HG03354 (cell line): ENCODE data around the gene ZNF600.
"Not testable (repeated sequence)": the region's sequence is repeated elsewhere in the genome, so short reads cannot be mapped to it uniquely, and the experiment has no call there.

Experiments used
- ATAC-seq: cut with Tn5 transposase; IDR thresholded peaks from one replicate; pipeline ENCODE4 v1.9.1; 2021; ENCODE audit warnings: mild to moderate bottlenecking; ENCODE audit not compliant: unreplicated experiment, poor library complexity, severe bottlenecking

The ZNF600 gene

GRCh38 chr19:52743091-52743490 lies 43.5 kb downstream of the ZNF600 start:
- ATAC-seq: no peak

DNA sequence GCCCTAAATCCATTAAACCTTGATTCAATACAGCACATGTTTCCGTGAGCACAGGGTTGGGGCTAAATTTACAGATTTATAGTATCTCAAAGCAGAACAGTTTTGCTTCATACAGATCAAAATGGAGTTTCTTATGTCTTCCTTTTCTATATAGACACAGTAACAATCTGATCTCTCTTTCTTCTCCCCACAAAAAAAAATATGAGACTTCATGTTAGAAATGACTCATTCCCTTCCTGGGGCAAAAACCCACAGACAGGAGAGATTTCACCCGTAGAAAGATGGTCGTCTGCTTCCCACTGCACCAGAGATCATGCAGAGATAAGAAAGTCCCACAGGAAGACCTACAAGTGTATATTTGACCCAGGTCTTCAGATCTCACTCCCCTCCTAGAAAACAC lies 44.1 kb downstream of the ZNF600 start:
- ATAC-seq: no peak

- no peak for ATAC-seq
Measured at GRCh38 chr19:52741951-52742485, 44.6 kb downstream of the ZNF600 start.

- ATAC-seq: not testable (repeated sequence)
Measured at GRCh38 chr19:52741371-52741770, 45.2 kb downstream of the ZNF600 start.

DNA sequence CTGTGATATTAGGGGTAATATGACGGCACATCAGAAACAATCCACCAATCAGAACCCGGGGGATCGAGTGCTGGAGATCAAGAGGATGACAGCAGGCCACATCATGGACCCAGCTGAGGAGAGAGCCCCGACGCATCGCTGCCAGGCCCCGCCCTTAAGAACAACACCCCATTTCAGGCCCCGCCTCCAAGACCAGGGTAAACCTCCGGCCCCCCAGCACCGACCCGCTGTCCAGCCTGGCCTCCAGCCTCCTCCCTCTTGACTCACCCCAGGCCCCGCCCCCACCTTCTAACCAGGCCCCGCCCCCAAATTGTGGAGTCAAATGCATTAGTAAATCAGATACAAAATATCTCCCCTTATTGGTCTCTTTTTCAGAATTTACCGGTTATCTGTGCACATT lies 47.0 kb downstream of the ZNF600 start:
- ATAC-seq: no peak

DNA sequence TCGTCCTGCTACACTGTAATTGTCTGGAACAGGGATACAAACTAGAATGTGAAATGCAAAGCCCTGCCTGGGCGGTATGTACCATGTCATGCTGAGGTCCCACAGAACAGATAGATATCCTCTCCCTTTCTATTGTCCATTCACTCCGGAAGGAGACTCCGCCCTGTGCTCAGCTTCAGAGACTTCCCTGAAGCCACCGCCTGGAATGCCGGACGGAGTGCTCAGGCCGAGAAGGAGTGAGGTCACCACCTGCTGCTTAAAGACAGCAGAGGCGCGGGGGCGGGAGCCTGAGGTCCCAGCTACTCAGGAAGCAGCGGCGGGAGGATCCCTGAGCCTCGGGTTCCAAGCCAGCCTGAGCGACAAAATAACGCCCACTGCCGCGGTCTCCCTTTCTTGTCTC lies 50.9 kb downstream of the ZNF600 start:
- ATAC-seq: no peak

DNA sequence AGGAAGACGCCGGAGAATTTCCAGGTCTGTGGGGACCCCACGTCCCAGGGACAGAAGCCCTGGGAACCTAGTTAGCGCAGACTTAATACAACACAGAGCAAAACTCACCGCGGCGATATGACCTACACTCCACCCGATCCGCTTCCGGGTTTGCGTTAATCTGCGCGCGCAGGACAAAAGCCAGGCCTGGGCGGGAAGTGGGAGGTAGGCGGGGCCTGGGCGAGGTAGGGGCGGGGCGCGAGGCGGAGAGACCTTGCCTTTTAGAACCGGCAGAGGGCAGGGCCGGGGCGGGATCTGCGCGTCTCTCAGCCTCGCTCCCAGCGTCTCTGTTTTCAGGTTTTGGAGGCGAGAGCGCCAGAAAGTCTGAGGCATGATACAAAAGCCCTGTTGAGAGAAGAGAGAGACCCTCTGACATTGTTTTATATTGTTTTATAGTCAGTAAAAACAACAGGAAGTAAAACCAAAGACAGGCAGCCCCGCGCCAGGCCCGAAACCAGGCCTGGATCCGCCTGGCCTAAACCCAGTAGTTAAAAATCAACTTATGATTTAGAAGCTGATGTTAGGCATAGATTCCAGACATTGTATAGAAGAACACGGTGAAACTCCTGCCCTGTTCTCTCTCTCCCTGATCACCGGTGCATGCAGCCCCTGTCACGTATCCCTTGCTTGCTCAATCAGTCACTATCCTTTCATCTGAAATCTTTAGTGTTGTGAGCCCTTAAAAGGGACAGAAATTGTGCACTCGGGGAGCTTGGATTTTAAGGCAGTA lies 51.5 kb downstream of the ZNF600 start, which contains the start of gene ZNF611:
Gene ZNF611, minus strand, starts transcription at position 152 of the 769 bp plus-strand sequence. CDS start 19,150 bp downstream, outside the sequence.
- peak; percentile 95 for ATAC-seq

DNA sequence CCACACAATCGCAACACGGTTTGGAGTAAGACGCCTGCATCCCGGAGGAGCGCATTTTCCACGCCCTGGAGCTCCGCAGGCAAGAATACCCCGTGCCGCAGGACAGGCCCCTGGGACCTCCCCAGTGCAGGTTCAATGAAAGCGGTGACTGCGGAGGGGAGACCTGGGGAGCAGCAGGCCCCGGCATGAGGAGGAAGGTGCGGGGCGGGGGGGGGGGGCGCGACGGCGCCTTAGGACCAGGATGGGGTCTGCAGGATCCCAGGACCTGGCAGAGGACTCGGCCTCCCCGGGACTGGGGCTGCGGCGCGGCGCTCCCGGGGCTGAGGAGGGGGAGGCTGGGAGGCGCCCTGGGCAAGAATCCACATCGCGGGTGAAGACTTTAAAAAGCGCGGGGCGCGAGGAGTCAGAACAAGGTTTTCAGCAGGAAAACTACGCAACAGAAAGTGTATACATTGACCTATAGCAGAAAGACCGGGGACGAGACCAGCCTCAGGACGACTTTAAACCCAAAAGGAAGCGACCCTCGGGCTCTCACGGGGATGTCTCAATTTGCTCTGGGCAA lies 52.2 kb downstream of the ZNF600 start:
- ATAC-seq: peak; percentile 38

GRCh38 chr19:52726051-52726450 lies 60.5 kb downstream of the ZNF600 start:
- not testable (repeated sequence) for ATAC-seq

GRCh38 chr19:52725528-52725961 lies 61.0 kb downstream of the ZNF600 start:
- no peak for ATAC-seq

- ATAC-seq: no peak
Measured at GRCh38 chr19:52724701-52725514, 61.7 kb downstream of the ZNF600 start.

GRCh38 chr19:52723907-52724598 lies 62.5 kb downstream of the ZNF600 start:
- not testable (repeated sequence) for ATAC-seq

DNA sequence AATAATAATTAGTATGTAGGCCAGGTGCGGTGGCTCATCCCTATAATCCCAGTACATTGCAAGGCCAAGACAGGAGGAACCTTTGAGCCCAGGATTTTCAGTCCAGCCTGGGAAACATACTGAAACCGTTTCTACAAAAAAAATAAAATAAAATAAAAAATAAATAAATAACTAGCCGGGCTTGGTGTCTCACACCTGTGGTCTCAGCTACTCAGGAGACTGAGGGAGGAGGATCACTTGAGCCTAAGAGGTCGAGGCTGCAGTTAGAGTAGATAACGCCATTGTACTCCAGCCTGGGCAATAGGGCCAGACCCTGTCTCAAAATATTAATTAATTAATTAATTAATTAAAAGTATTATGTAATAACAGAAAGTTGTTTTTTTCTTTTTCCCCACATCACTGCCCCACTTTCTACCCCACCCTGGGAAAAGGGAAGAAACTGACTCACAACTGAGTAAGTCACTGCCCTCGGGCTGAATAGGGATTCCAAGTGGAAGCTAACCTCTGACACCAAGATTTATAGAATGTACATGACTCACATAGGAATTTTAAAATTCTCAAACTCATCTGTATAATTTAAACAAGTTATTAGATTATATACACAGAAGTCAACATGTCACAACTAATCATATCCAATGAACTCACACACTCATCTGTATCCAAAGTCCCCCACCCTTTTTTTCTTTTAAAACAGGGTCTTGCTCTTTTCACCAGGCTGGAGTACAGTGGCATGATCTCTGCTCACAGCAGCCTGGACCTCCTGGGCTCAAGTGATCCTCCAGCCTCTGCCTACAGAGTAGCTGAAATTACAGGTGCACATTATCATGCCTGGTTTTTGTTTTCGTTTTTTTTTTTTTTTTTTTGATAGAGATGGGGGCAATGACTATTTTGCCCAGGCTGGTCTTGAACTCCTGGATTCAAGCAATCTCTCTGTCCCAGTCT lies 64.3 kb downstream of the ZNF600 start:
- no peak for ATAC-seq

DNA sequence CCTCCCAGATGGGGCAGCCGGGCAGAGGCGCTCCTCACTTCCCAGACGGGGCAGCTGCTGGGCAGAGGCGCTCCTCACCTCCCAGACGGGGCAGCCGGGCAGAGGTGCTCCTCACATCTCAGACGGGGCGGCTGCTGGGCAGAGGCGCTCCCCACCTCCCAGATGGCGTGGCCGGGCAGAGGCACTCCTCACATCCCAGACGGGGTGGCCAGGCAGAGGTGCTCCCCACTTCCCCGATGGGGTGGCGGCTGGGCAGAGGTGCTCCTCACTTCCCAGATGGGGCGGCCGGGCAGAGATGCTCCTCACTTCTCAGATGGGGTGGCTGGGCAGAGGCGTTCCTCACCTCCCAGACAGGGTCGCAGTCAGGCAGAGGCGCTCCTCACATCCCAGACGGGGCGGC lies 66.0 kb downstream of the ZNF600 start:
- ATAC-seq: not testable (repeated sequence)

DNA sequence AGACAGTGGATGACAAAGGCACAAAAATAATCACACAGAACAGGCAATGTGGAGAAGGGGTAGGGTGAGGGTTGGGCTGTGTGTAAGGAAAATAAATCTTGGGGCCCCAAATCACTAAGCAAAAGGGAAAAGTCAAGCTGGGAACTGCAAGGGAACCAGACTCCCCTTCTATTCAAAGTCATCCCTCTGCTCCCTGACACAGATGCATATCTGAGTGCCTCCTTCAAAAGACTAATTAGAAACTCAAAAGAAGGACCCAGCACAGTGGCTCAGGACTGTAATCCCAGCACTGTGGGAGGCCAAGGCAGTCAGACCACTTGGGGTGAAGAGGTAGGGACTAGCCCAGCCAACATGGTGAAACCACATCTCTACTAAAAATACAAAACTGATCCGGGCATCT lies 70.1 kb downstream of the ZNF600 start:
- ATAC-seq: no peak

- not testable (repeated sequence) for ATAC-seq
Measured at GRCh38 chr19:52715902-52716301, 70.7 kb downstream of the ZNF600 start.

DNA sequence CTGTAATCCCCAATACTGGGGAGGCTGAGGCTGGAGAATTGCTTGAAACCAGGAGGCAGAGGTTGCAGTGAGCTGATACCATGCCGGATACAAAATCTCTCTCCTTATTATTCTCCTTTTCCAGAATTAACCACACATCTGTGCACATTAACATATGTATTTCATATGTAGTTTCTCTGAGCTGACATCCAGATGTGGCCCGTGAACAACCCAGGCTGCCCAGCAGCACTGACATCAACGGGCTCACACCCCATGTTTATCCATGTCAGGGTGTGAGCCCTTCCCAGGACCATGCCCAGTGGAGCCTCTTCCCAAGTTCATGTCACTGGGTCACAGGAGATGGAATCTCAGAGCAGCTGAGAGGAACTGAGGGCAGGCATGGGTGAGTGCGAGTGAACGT lies 71.3 kb downstream of the ZNF600 start:
- ATAC-seq: not testable (repeated sequence)
